ENCODE data around the gene ADH1A. TPM values are rescaled to one million over a fixed set of nuclear protein-coding genes. Genes with fewer than 3 reads are reported as not detected.
"Not testable (repeated sequence)": the region's sequence is repeated elsewhere in the genome, so short reads cannot be mapped to it uniquely, and the experiment has no call there.

Gene ADH1A
- total RNA-seq, 1 experiment from 2014 or later, result not detected

- Histone ChIP-seq H3K9ac (ENCODE audit: extremely low read depth, insufficient read length, low read length) (no peak within 1 kb of the TSS), H4K5ac (ENCODE audit: insufficient read length, low read depth, low read length) (no peak within 1 kb of the TSS), H3K14ac (ENCODE audit: insufficient read depth, low read length) (no peak within 1 kb of the TSS), H2BK12ac (ENCODE audit: insufficient read length, low read depth, low read length) (no peak within 1 kb of the TSS), H4K8ac (replicated peaks; ENCODE audit: insufficient read length, low read depth, low read length) (no peak within 1 kb of the TSS), H4K91ac (ENCODE audit: insufficient read length, low read depth, low read length) (no peak within 1 kb of the TSS), H3K56ac (ENCODE audit: insufficient read length, low read depth, low read length) (no peak within 1 kb of the TSS), H2AK5ac (ENCODE audit: insufficient read length, low read length) (no peak within 1 kb of the TSS), H3K9me3 (ENCODE audit: control insufficient read depth, low read depth, low read length) (no peaks in the 10 kb centered on the region), H4K20me1 (ENCODE audit: control insufficient read depth, insufficient read depth, insufficient read length) (no peaks in the 10 kb centered on the region), H2BK120ac (ENCODE audit: low read depth, low read length, poor library complexity, severe bottlenecking) (no peak within 1 kb of the TSS), H3K23me2 (ENCODE audit: insufficient read length, low read depth, low read length, poor library complexity, severe bottlenecking) (no peaks in the 10 kb centered on the region), H2BK20ac (ENCODE audit: low read depth, low read length, poor library complexity, severe bottlenecking) (no peak within 1 kb of the TSS), H3T11ph (ENCODE audit: low read length) (no peak within 1 kb of the TSS), H3K4me2 (ENCODE audit: insufficient read depth, insufficient read length, low read length) (no peak within 1 kb of the TSS), H3K4ac (ENCODE audit: low read depth, low read length) (no peak within 1 kb of the TSS), H2AFZ (ENCODE audit: low read length) (no peak within 1 kb of the TSS), H3K79me2 (ENCODE audit: insufficient read depth, low read length) (no peaks in the 10 kb centered on the region), H3K18ac (ENCODE audit: insufficient read length, low read depth, low read length) (no peak within 1 kb of the TSS), H2BK15ac (ENCODE audit: low read depth, low read length) (no peak within 1 kb of the TSS), H2BK5ac (ENCODE audit: insufficient read length, low read length) (no peak within 1 kb of the TSS), H3K23ac (ENCODE audit: insufficient read length, low read depth, low read length) (no peak within 1 kb of the TSS), H3K27ac (ENCODE audit: insufficient read length, low read depth, low read length) (no peak within 1 kb of the TSS), H3K27me3 (ENCODE audit: insufficient read depth, low read length) (no peaks in the 10 kb centered on the region), H3K79me1 (ENCODE audit: insufficient read depth, low read depth, low read length, poor library complexity, severe bottlenecking) (no peaks in the 10 kb centered on the region), H3K4me1 (ENCODE audit: insufficient read depth, low read length) (no peaks in the 10 kb centered on the region; the same call in 1 of the 2 replicates)
- TF ChIP-seq CTCF (conservative IDR thresholded peaks at IDR 0.05), result no peak
- H3K27me3 Mint-ChIP-seq (ENCODE audit: low read depth), result no peaks in the 10 kb centered on the region
- H3K36me3 Mint-ChIP-seq (ENCODE audit: insufficient read depth in 1 of 3, low read depth in 3 of 3), result peaks cover 0 to 6% (median 3%) of the 10 kb centered on the region in 3 experiments; a peak in 6 of 7 replicates
- no peak within 1 kb of the TSS for H3K4me3 Mint-ChIP-seq
- DNase-seq, result no peak
- peaks cover 5 to 6% of the 10 kb centered on the region in 2 experiments for H3K9me3 Mint-ChIP-seq
- no CpG with 5 or more reads among the region's 8 CpGs for WGBS (ENCODE audit: extremely low coverage, insufficient read length, low lambda C conversion rate)
- peak within 1 kb of the TSS in 1 of 3 experiments; percentile 17; a peak in 1 of 7 replicates for H3K27ac Mint-ChIP-seq
- H3K4me1 Mint-ChIP-seq, result peaks cover 7 to 10% of the 10 kb centered on the region in 2 experiments
Measured at GRCh38 chr4:99321241-99322191, 30.7 kb upstream of the ADH1A start, which contains the start of gene ADH1B. Gene ADH1B (minus strand): TSS chr4:99321401. CDS start chr4:99321331, 70 bp downstream.

GRCh38 chr4:99317811-99318210 lies 27.0 kb upstream of the ADH1A start:
- H4K8ac ChIP-seq (replicated peaks; ENCODE audit: insufficient read length, low read depth, low read length); H4K91ac ChIP-seq (ENCODE audit: insufficient read length, low read depth, low read length); H3K27ac Mint-ChIP-seq; H3K79me2 ChIP-seq (ENCODE audit: insufficient read depth, low read length); H3K4me1 ChIP-seq (ENCODE audit: insufficient read depth, low read length); H2BK5ac ChIP-seq (ENCODE audit: insufficient read length, low read length); H3K23ac ChIP-seq (ENCODE audit: insufficient read length, low read depth, low read length); H3K4me3 Mint-ChIP-seq; H3K27me3 ChIP-seq (ENCODE audit: insufficient read depth, low read length); H3K4me1 Mint-ChIP-seq; H3K27ac ChIP-seq (ENCODE audit: insufficient read length, low read depth, low read length); H2AK5ac ChIP-seq (ENCODE audit: insufficient read length, low read length); DNase-seq; H4K20me1 ChIP-seq (ENCODE audit: control insufficient read depth, insufficient read depth, insufficient read length); H3K23me2 ChIP-seq (ENCODE audit: insufficient read length, low read depth, low read length, poor library complexity, severe bottlenecking); H3K18ac ChIP-seq (ENCODE audit: insufficient read length, low read depth, low read length); H3K9me3 ChIP-seq (ENCODE audit: control insufficient read depth, low read depth, low read length); H2AFZ ChIP-seq (ENCODE audit: low read length); H3K79me1 ChIP-seq (ENCODE audit: insufficient read depth, low read depth, low read length, poor library complexity, severe bottlenecking); H2BK20ac ChIP-seq (ENCODE audit: low read depth, low read length, poor library complexity, severe bottlenecking); H3K4me2 ChIP-seq (ENCODE audit: insufficient read depth, insufficient read length, low read length); H3K14ac ChIP-seq (ENCODE audit: insufficient read depth, low read length); H2BK12ac ChIP-seq (ENCODE audit: insufficient read length, low read depth, low read length); H3K4ac ChIP-seq (ENCODE audit: low read depth, low read length); H3K36me3 Mint-ChIP-seq (ENCODE audit: insufficient read depth in 1 of 3, low read depth in 3 of 3); H3K56ac ChIP-seq (ENCODE audit: insufficient read length, low read depth, low read length); H2BK15ac ChIP-seq (ENCODE audit: low read depth, low read length); H2BK120ac ChIP-seq (ENCODE audit: low read depth, low read length, poor library complexity, severe bottlenecking); H3K27me3 Mint-ChIP-seq (ENCODE audit: low read depth); H3T11ph ChIP-seq (ENCODE audit: low read length); H4K5ac ChIP-seq (ENCODE audit: insufficient read length, low read depth, low read length); H3K9ac ChIP-seq (ENCODE audit: extremely low read depth, insufficient read length, low read length); H3K9me3 Mint-ChIP-seq: not testable (repeated sequence)
- WGBS (ENCODE audit: extremely low coverage, insufficient read length, low lambda C conversion rate), result no CpG with 5 or more reads among the region's 8 CpGs
